Measurements from ENCODE around the gene PLA2G2D.

DNA sequence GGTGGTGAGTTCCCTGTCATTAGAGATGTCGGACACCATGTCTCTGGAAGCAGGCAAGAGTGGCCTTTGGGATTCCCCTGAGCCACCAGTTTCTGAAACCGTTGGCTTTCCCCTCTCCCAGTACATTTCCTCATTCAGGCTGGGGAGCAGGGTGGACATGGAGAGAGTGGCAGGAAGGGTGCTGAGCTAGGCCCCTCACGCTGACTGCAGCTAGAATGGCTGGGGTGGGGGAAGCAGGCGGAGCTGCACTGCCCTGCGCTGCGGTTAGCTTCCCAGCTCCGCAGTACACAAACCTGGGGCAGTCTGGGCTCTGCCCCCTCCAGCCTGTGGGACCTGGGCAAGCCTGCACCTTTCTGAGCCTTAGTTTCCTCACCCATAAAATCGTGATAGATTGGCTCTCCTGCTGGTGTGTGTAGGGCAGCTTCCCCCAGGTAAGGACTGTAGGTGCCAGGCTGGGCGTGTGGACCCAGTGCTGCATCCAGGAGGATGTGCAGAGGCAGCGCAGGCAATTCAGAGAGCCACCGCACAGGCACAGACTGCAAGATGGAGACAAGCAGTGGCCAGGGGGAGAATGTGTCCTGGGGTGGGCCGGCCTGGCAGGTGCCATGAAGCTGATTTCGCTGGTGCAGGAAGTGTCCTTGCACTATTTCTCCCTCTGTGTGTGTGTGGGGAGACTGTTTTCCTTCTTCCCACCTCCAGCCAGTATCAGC, 22.8 kb upstream of the PLA2G2D start:
- TF ChIP-seq CTCF (IDR thresholded peaks at IDR 0.05) = no peak
- no peak for TF ChIP-seq POLR2A (IDR thresholded peaks at IDR 0.05)
